ENCODE measurements around the gene DGUOK. TPM values are rescaled to one million over a fixed set of nuclear protein-coding genes. Genes with fewer than 3 reads are reported as not detected.

DGUOK gene
- polyA plus RNA-seq, 1 donor from 2014 or later = 168 TPM

- Histone ChIP-seq H4K20me1 (ENCODE audit: insufficient read depth) (no peaks in the 10 kb centered on the region), H3K79me2 (replicated peaks; ENCODE audit: insufficient read depth, low read length) (peaks cover 2% of the 10 kb centered on the region), H3K9me2 (ENCODE audit: insufficient read depth, low read length) (no peaks in the 10 kb centered on the region), H2AFZ (ENCODE audit: low read depth, low read length) (no peak overlapping the region), H3K27me3 (ENCODE audit: insufficient read depth, low read depth, low read length) (peaks cover 43% of the 10 kb centered on the region), H3K36me3 (ENCODE audit: insufficient read depth, low read length) (no peaks in the 10 kb centered on the region), H3K27ac (ENCODE audit: low read length) (no peak overlapping the region), H3K9me3 (ENCODE audit: low read length) (no peaks in the 10 kb centered on the region), H3K9ac (ENCODE audit: low read length) (no peak overlapping the region), H3K4me3 (ENCODE audit: low read length) (no peak overlapping the region), H3K4me2 (ENCODE audit: low read length) (no peak overlapping the region), H3F3A (ENCODE audit: insufficient read depth, low read length, poor library complexity, severe bottlenecking) (no peaks in the 10 kb centered on the region)
- TF ChIP-seq MXI1 (conservative IDR thresholded peaks at IDR 0.05; ENCODE audit: poor library complexity, severe bottlenecking) = no peak
- no peak for TF ChIP-seq EZH2 (IDR thresholded peaks at IDR 0.05; ENCODE audit: borderline replicate concordance, insufficient read depth, low read length, poor library complexity, severe bottlenecking)
- TF ChIP-seq POLR2AphosphoS5 (IDR thresholded peaks at IDR 0.05) = no peak
- TF ChIP-seq CTCF (IDR thresholded peaks at IDR 0.05; ENCODE audit: poor library complexity, severe bottlenecking) = no peak
- no peak for TF ChIP-seq EP300 (conservative IDR thresholded peaks at IDR 0.05; ENCODE audit: poor library complexity, severe bottlenecking)
- no peak for TF ChIP-seq REST (IDR thresholded peaks at IDR 0.05; ENCODE audit: borderline replicate concordance)
- TF ChIP-seq SMC3 (conservative IDR thresholded peaks at IDR 0.05; ENCODE audit: poor library complexity) = no peak
- no peak for TF ChIP-seq RAD21 (conservative IDR thresholded peaks at IDR 0.05)
- TF ChIP-seq TAF1 (IDR thresholded peaks at IDR 0.05; ENCODE audit: low read depth) = no peak
Measured at GRCh38 chr2:73980566-73980965, 53.9 kb downstream of the DGUOK start.

GRCh38 chr2:73981081-73982001 is 54.7 kb downstream of the DGUOK start:
- no peak overlapping the region for H2AFZ ChIP-seq (ENCODE audit: low read depth, low read length)
- no peaks in the 10 kb centered on the region for H4K20me1 ChIP-seq (ENCODE audit: insufficient read depth)
- no peaks in the 10 kb centered on the region for H3F3A ChIP-seq (ENCODE audit: insufficient read depth, low read length, poor library complexity, severe bottlenecking)
- H3K79me2 ChIP-seq (replicated peaks; ENCODE audit: insufficient read depth, low read length) = peaks cover 10% of the 10 kb centered on the region
- H3K36me3 ChIP-seq (ENCODE audit: insufficient read depth, low read length) = no peaks in the 10 kb centered on the region
- H3K27ac ChIP-seq (ENCODE audit: low read length) = no peak overlapping the region
- H3K9me3 ChIP-seq (ENCODE audit: low read length) = no peaks in the 10 kb centered on the region
- peaks cover 43% of the 10 kb centered on the region for H3K27me3 ChIP-seq (ENCODE audit: insufficient read depth, low read depth, low read length)
- H3K9me2 ChIP-seq (ENCODE audit: insufficient read depth, low read length) = no peaks in the 10 kb centered on the region
- TF ChIP-seq CTCF (IDR thresholded peaks at IDR 0.05; ENCODE audit: poor library complexity, severe bottlenecking) (no peak), TAF1 (IDR thresholded peaks at IDR 0.05; ENCODE audit: low read depth) (no peak), EZH2 (IDR thresholded peaks at IDR 0.05; ENCODE audit: borderline replicate concordance, insufficient read depth, low read length, poor library complexity, severe bottlenecking) (no peak), SMC3 (conservative IDR thresholded peaks at IDR 0.05; ENCODE audit: poor library complexity) (no peak), POLR2AphosphoS5 (IDR thresholded peaks at IDR 0.05) (no peak), REST (IDR thresholded peaks at IDR 0.05; ENCODE audit: borderline replicate concordance) (no peak), EP300 (conservative IDR thresholded peaks at IDR 0.05; ENCODE audit: poor library complexity, severe bottlenecking) (no peak)
- peak overlapping the region; percentile 42 for H3K4me3 ChIP-seq (ENCODE audit: low read length)
- no peak overlapping the region for H3K9ac ChIP-seq (ENCODE audit: low read length)
- H3K4me2 ChIP-seq (ENCODE audit: low read length) = no peak overlapping the region

Data from neural cell (in vitro differentiated cells).